Uterus (tissue), 4 donors: ENCODE results near the gene ACBD6. TPM values are rescaled to one million over a fixed set of nuclear protein-coding genes. Genes with fewer than 3 reads are reported as not detected.

Experiments
- DNase-seq, 2 donors: peaks; one replicate each; pipeline ENCODE4 v3.0.0-alpha.2; 2019 to 2020
- H3K27ac ChIP-seq, 2 donors: fragments of 200-600 bp; sonication (generic); 1 replicate in 1 of 2; 2 replicates in 1 of 2; pipeline ENCODE4 v1.5.1; 2016 to 2018
- H3K27me3 ChIP-seq, 2 donors: fragments of 200-600 bp; sonication (generic); one replicate each; pipeline ENCODE4 v1.5.1; 2018 to 2019; ENCODE audit warnings: control low read depth in 1 of 2
- H3K36me3 ChIP-seq, 2 donors: fragments of 200-600 bp; sonication (generic); one replicate each; pipeline ENCODE4 v1.5.1; 2019; ENCODE audit warnings: control low read depth in 1 of 2
- H3K4me1 ChIP-seq, 2 donors: fragments of 200-600 bp; sonication (generic); one replicate each; pipeline ENCODE4 v1.5.1; 2018 to 2019; ENCODE audit warnings: control low read depth in 1 of 2
- H3K4me3 ChIP-seq, 2 donors: fragments of 200-600 bp; sonication (generic); 1 replicate in 1 of 2; 2 replicates in 1 of 2; pipeline ENCODE4 v1.5.1; 2018 to 2019; ENCODE audit warnings: mild to moderate bottlenecking in 1 of 2
- H3K9me3 ChIP-seq, 2 donors: fragments of 200-600 bp; sonication (generic); one replicate each; pipeline ENCODE4 v1.5.1; 2019; ENCODE audit warnings: control low read depth in 1 of 2
- CTCF ChIP-seq, 4 experiments: fragments of 200-600 bp in 2 of 4; fragments of 450-650 bp in 2 of 4; sonication (generic) in 2 of 4; IDR thresholded peaks; one replicate each; pipeline ENCODE4 v1.5.1; 2016 to 2019; ENCODE audit warnings: antibody characterized with exemption in 4 of 4, mild to moderate bottlenecking in 2 of 4, moderate library complexity in 1 of 4
- POLR2A ChIP-seq, 2 donors: fragments of 450-650 bp; IDR thresholded peaks; one replicate each; pipeline ENCODE4 v1.6.1; 2016; ENCODE audit warnings: antibody characterized with exemption in 2 of 2, mild to moderate bottlenecking in 1 of 2, moderate library complexity in 1 of 2
- intact Hi-C: fragments of 100-400 bp; cut with DNase I; formaldehyde crosslinking; loops from one replicate; pipeline ENCODE4 v1.15.1; 2023; ENCODE audit warnings: low total_unique reads
- total RNA-seq, 4 donors: library from RNA; depleted of rRNA in 3 of 4; stranded (reverse); fragments of >200 nt in 3 of 4; gene quantifications; one replicate each; pipeline versions ENCODE4 v1.1.0 to v1.2.4, GENCODE V29; 2014 to 2023
- donor health status: DM: yes; HTN: yes; CAD: no.

Gene ACBD6
- total RNA-seq, 4 donors from 2014 or later, result 22.1 to 54.7 (median 39.6) TPM

GRCh38 chr1:180369061-180369460, 133.3 kb downstream of the ACBD6 start:
- Histone ChIP-seq H3K4me1 (no peaks in the 10 kb centered on the region), H3K27ac (no peak overlapping the region), H3K27me3 (no peaks in the 10 kb centered on the region), H3K4me3 (no peak overlapping the region), H3K36me3 (no peaks in the 10 kb centered on the region), H3K9me3 (no peaks in the 10 kb centered on the region)
- no peak for DNase-seq
- intact Hi-C loops, result no loop called here
- TF ChIP-seq POLR2A (IDR thresholded peaks at IDR 0.05) (no peak), CTCF (IDR thresholded peaks at IDR 0.05) (no peak)

- intact Hi-C loops, result no loop called here
- no peaks in the 10 kb centered on the region for H3K9me3 ChIP-seq
- H3K27ac ChIP-seq, result no peak overlapping the region
- H3K36me3 ChIP-seq, result no peaks in the 10 kb centered on the region
- TF ChIP-seq CTCF (IDR thresholded peaks at IDR 0.05) (no peak), POLR2A (IDR thresholded peaks at IDR 0.05) (no peak)
- DNase-seq, result no peak
- no peaks in the 10 kb centered on the region for H3K4me1 ChIP-seq
- no peak overlapping the region for H3K4me3 ChIP-seq
- no peaks in the 10 kb centered on the region for H3K27me3 ChIP-seq
These were observed 135.9 kb downstream of the ACBD6 start for GRCh38 chr1:180366371-180367068.

- TF ChIP-seq POLR2A (IDR thresholded peaks at IDR 0.05) (no peak), CTCF (IDR thresholded peaks at IDR 0.05) (no peak)
- DNase-seq, result no peak
- intact Hi-C loops, result no loop called here
These were observed 137.3 kb downstream of the ACBD6 start for GRCh38 chr1:180365039-180365438.

GRCh38 chr1:180363246-180363995, 139.0 kb downstream of the ACBD6 start:
- no peak for DNase-seq
- no peak for TF ChIP-seq CTCF (IDR thresholded peaks at IDR 0.05)
- TF ChIP-seq POLR2A (IDR thresholded peaks at IDR 0.05), result no peak
- intact Hi-C loops, result no loop called here
- H3K4me1 ChIP-seq, result no peaks in the 10 kb centered on the region
- H3K27ac ChIP-seq, result no peak overlapping the region
- H3K27me3 ChIP-seq, result no peaks in the 10 kb centered on the region
- H3K36me3 ChIP-seq, result no peaks in the 10 kb centered on the region
- H3K4me3 ChIP-seq, result no peak overlapping the region
- no peaks in the 10 kb centered on the region for H3K9me3 ChIP-seq

More at GRCh38 chr1:180365039-180365438, 137.3 kb downstream of the ACBD6 start:
- H3K36me3 ChIP-seq, result no peaks in the 10 kb centered on the region
- no peaks in the 10 kb centered on the region for H3K9me3 ChIP-seq
- no peak overlapping the region for H3K27ac ChIP-seq
- no peaks in the 10 kb centered on the region for H3K4me1 ChIP-seq
- no peaks in the 10 kb centered on the region for H3K27me3 ChIP-seq
- H3K4me3 ChIP-seq, result no peak overlapping the region
